Mesendoderm (in vitro differentiated cells): ENCODE results near the gene LRRC32.
A peak's percentile ranks its signal among the peaks of the same experiment; 100 is the strongest.

Experiments
- DNase-seq: peaks from one replicate; pipeline ENCODE4 v3.0.0; 2013
- H2AK5ac ChIP-seq: 2 replicates; pipeline ENCODE4 v1.6.1; 2013; ENCODE audit warnings: low read length, inconsistent platforms
- H2BK120ac ChIP-seq: 2 replicates; pipeline ENCODE4 v1.6.1; 2013; ENCODE audit warnings: low read depth, mild to moderate bottlenecking, low read length, moderate library complexity, mixed read lengths
- H2BK15ac ChIP-seq: replicated peaks from 2 replicates; pipeline ENCODE4 v1.6.1; 2013; ENCODE audit warnings: low read depth, mild to moderate bottlenecking, moderate library complexity
- H2BK5ac ChIP-seq: 2 replicates; pipeline ENCODE4 v1.6.1; 2013; ENCODE audit warnings: low read length, inconsistent platforms
- H3K18ac ChIP-seq: 2 replicates; pipeline ENCODE4 v1.6.1; 2013; ENCODE audit warnings: mild to moderate bottlenecking, low read length, mixed read lengths
- H3K23ac ChIP-seq: one replicate; pipeline ENCODE4 v1.6.1; 2013; ENCODE audit warnings: low read length
- H3K27ac ChIP-seq: 2 replicates; pipeline ENCODE4 v1.5.1; 2013; ENCODE audit warnings: low read depth, mild to moderate bottlenecking, inconsistent platforms, low read length, moderate library complexity
- H3K27me3 ChIP-seq: 2 replicates; pipeline ENCODE4 v1.6.1; 2013; ENCODE audit warnings: low read length, control low read depth, mild to moderate bottlenecking, inconsistent platforms; ENCODE audit not compliant: insufficient read depth, poor library complexity
- H3K36me3 ChIP-seq: 2 replicates; pipeline ENCODE4 v1.6.1; 2013; ENCODE audit warnings: low read length, inconsistent platforms; ENCODE audit not compliant: control insufficient read depth, insufficient read depth
- H3K4ac ChIP-seq: one replicate; pipeline ENCODE4 v1.6.1; 2013; ENCODE audit warnings: low read depth, mild to moderate bottlenecking, low read length, moderate library complexity
- H3K4me1 ChIP-seq: 2 replicates; pipeline ENCODE4 v1.6.1; 2013; ENCODE audit warnings: low read depth, low read length, inconsistent platforms; ENCODE audit not compliant: control insufficient read depth
- H3K4me2 ChIP-seq: 2 replicates; pipeline ENCODE4 v1.6.1; 2013; ENCODE audit warnings: low read length
- H3K4me3 ChIP-seq: 2 replicates; pipeline ENCODE4 v1.5.1; 2013; ENCODE audit warnings: mild to moderate bottlenecking, low read length
- H3K56ac ChIP-seq: one replicate; pipeline ENCODE4 v1.6.1; 2013; ENCODE audit warnings: low read length
- H3K79me1 ChIP-seq: 2 replicates; pipeline ENCODE4 v1.6.1; 2013; ENCODE audit warnings: low read length, inconsistent platforms
- H3K79me2 ChIP-seq: 2 replicates; pipeline ENCODE4 v1.6.1; 2013; ENCODE audit warnings: mild to moderate bottlenecking, low read length; ENCODE audit not compliant: control insufficient read depth, insufficient read depth
- H3K9ac ChIP-seq: 2 replicates; pipeline ENCODE4 v1.6.1; 2013; ENCODE audit warnings: low read length, inconsistent platforms
- H4K5ac ChIP-seq: one replicate; pipeline ENCODE4 v1.6.1; 2013; ENCODE audit warnings: low read length
- H4K8ac ChIP-seq: one replicate; pipeline ENCODE4 v1.6.1; 2013; ENCODE audit warnings: low read depth, mild to moderate bottlenecking, control low read depth, low read length, moderate library complexity
- WGBS: extraction: QIAGEN DNeasy Blood & Tissue Kit; methylation state at CpG from one replicate; pipeline ENCODE4 v1.1.7; 2013; ENCODE audit warnings: low lambda C conversion rate, missing lambda C conversion rate; ENCODE audit not compliant: insufficient coverage; ENCODE audit errors: extremely low coverage; 5-methylcytosine and 5-hydroxymethylcytosine counted together

Gene LRRC32

GRCh38 chr11:76614471-76615179 lies 55.9 kb downstream of the LRRC32 start:
- H3K4ac ChIP-seq = no peak overlapping the region
- no peak overlapping the region for H3K27ac ChIP-seq
- no CpG with 5 or more reads among the region's 12 CpGs for WGBS
- H2BK120ac ChIP-seq = no peak overlapping the region
- H3K4me1 ChIP-seq = peaks cover 5% of the 10 kb centered on the region
- H4K5ac ChIP-seq = no peak overlapping the region
- H2BK5ac ChIP-seq = no peak overlapping the region
- no peak overlapping the region for H3K18ac ChIP-seq
- no peaks in the 10 kb centered on the region for H3K79me1 ChIP-seq
- no peaks in the 10 kb centered on the region for H3K79me2 ChIP-seq
- H3K27me3 ChIP-seq = no peaks in the 10 kb centered on the region
- no peaks in the 10 kb centered on the region for H3K36me3 ChIP-seq
- no peak overlapping the region for H2AK5ac ChIP-seq
- H3K4me2 ChIP-seq = no peak overlapping the region
- no peak overlapping the region for H3K4me3 ChIP-seq
- no peak overlapping the region for H2BK15ac ChIP-seq
- H3K56ac ChIP-seq = no peak overlapping the region
- no peak overlapping the region for H4K8ac ChIP-seq
- DNase-seq = peak; percentile 33
- H3K23ac ChIP-seq = no peak overlapping the region
- no peak overlapping the region for H3K9ac ChIP-seq

- Histone ChIP-seq H4K8ac (no peak overlapping the region), H2BK120ac (no peak overlapping the region), H3K23ac (no peak overlapping the region), H4K5ac (no peak overlapping the region), H3K4me1 (peaks cover 5% of the 10 kb centered on the region), H3K18ac (no peak overlapping the region), H3K36me3 (no peaks in the 10 kb centered on the region), H2BK15ac (no peak overlapping the region), H3K56ac (no peak overlapping the region), H3K27me3 (no peaks in the 10 kb centered on the region), H2AK5ac (no peak overlapping the region), H3K9ac (no peak overlapping the region), H3K4me3 (no peak overlapping the region), H2BK5ac (no peak overlapping the region), H3K79me2 (no peaks in the 10 kb centered on the region), H3K4me2 (no peak overlapping the region), H3K27ac (no peak overlapping the region), H3K79me1 (no peaks in the 10 kb centered on the region), H3K4ac (no peak overlapping the region)
- no CpG with 5 or more reads among the region's 4 CpGs for WGBS
- no peak for DNase-seq
Measured at GRCh38 chr11:76613901-76614300, 56.6 kb downstream of the LRRC32 start.

- H4K8ac ChIP-seq = no peak overlapping the region
- H3K27ac ChIP-seq = no peak overlapping the region
- DNase-seq = no peak
- H2BK120ac ChIP-seq = no peak overlapping the region
- H3K4me2 ChIP-seq = no peak overlapping the region
- H3K79me2 ChIP-seq = no peaks in the 10 kb centered on the region
- H3K9ac ChIP-seq = no peak overlapping the region
- no peak overlapping the region for H3K4me3 ChIP-seq
- no peak overlapping the region for H3K4ac ChIP-seq
- no peak overlapping the region for H3K18ac ChIP-seq
- no peak overlapping the region for H4K5ac ChIP-seq
- no peak overlapping the region for H2AK5ac ChIP-seq
- no peaks in the 10 kb centered on the region for H3K27me3 ChIP-seq
- H3K23ac ChIP-seq = no peak overlapping the region
- no peak overlapping the region for H3K56ac ChIP-seq
- H2BK5ac ChIP-seq = no peak overlapping the region
- no CpG with 5 or more reads among the region's 4 CpGs for whole genome bisulfite sequencing
- no peak overlapping the region for H2BK15ac ChIP-seq
- H3K36me3 ChIP-seq = no peaks in the 10 kb centered on the region
- H3K4me1 ChIP-seq = peaks cover 5% of the 10 kb centered on the region
- H3K79me1 ChIP-seq = no peaks in the 10 kb centered on the region
Measured at GRCh38 chr11:76612226-76612625, 58.3 kb downstream of the LRRC32 start.

- Histone ChIP-seq H3K27me3 (no peaks in the 10 kb centered on the region), H3K18ac (no peak overlapping the region), H3K27ac (no peak overlapping the region), H3K79me1 (no peaks in the 10 kb centered on the region), H2BK120ac (no peak overlapping the region), H3K4me3 (no peak overlapping the region), H4K8ac (no peak overlapping the region), H3K4me2 (no peak overlapping the region), H3K79me2 (no peaks in the 10 kb centered on the region), H3K4ac (no peak overlapping the region), H2BK5ac (no peak overlapping the region), H3K56ac (peak overlapping the region; percentile 10), H3K4me1 (peaks cover 5% of the 10 kb centered on the region), H4K5ac (no peak overlapping the region), H2AK5ac (no peak overlapping the region), H3K9ac (no peak overlapping the region), H2BK15ac (no peak overlapping the region), H3K23ac (no peak overlapping the region), H3K36me3 (no peaks in the 10 kb centered on the region)
- no CpG with 5 or more reads among the region's 8 CpGs for WGBS
- DNase-seq = peak; percentile 72
Measured at GRCh38 chr11:76610871-76611475, 59.6 kb downstream of the LRRC32 start.

GRCh38 chr11:76610371-76610770 lies 60.2 kb downstream of the LRRC32 start:
- Histone ChIP-seq H3K18ac (no peak overlapping the region), H2BK120ac (no peak overlapping the region), H3K56ac (no peak overlapping the region), H4K8ac (no peak overlapping the region), H2BK15ac (no peak overlapping the region), H3K36me3 (no peaks in the 10 kb centered on the region), H4K5ac (no peak overlapping the region), H3K4me2 (no peak overlapping the region), H2AK5ac (peak overlapping the region; percentile 65), H3K27ac (no peak overlapping the region), H3K4me1 (peaks cover 5% of the 10 kb centered on the region), H3K27me3 (no peaks in the 10 kb centered on the region), H3K23ac (no peak overlapping the region), H3K4me3 (no peak overlapping the region), H3K4ac (no peak overlapping the region), H2BK5ac (no peak overlapping the region), H3K9ac (no peak overlapping the region), H3K79me2 (no peaks in the 10 kb centered on the region), H3K79me1 (no peaks in the 10 kb centered on the region)
- no peak for DNase-seq
- no CpG with 5 or more reads among the region's 4 CpGs for WGBS
